Thyroid gland (tissue), 4 donors: ENCODE measurements around the gene TEX19.

ENCODE experiments used
- CTCF ChIP-seq, 6 experiments: fragments of 200-600 bp in 3 of 6; fragments of 450-650 bp in 3 of 6; sonication (generic) in 3 of 6; IDR thresholded peaks; one replicate each; pipeline ENCODE4 v1.5.1; 2016 to 2019; ENCODE audit warnings: antibody characterized with exemption in 6 of 6, mild to moderate bottlenecking in 2 of 6, inconsistent platforms in 1 of 6, moderate library complexity in 1 of 6
- POLR2A ChIP-seq, 2 donors: fragments of 450-650 bp; IDR thresholded peaks; one replicate each; pipeline ENCODE4 v1.6.1; 2017; ENCODE audit warnings: antibody characterized with exemption in 2 of 2, mild to moderate bottlenecking in 2 of 2, moderate library complexity in 1 of 2

GRCh38 chr17:82387705-82388106 lies 28.7 kb downstream of the TEX19 start:
- no peak for TF ChIP-seq POLR2A (IDR thresholded peaks at IDR 0.05)
- no peak for TF ChIP-seq CTCF (IDR thresholded peaks at IDR 0.05)
